NT2/D1 (cell line): ENCODE data around the gene FOS.

Experiments
- SUZ12 ChIP-seq: IDR thresholded peaks from 2 replicates; pipeline ENCODE4 v1.6.1; 2011; ENCODE audit not compliant: insufficient read length, insufficient read depth; ENCODE audit errors: extremely low read depth
- YY1 ChIP-seq: IDR thresholded peaks from 2 replicates; pipeline ENCODE4 v1.6.1; 2011; ENCODE audit not compliant: insufficient read length, insufficient read depth
- ZNF274 ChIP-seq: IDR thresholded peaks from 2 replicates; pipeline ENCODE4 v1.6.1; 2011; ENCODE audit warnings: mild to moderate bottlenecking, low read depth, low read length

DNA sequence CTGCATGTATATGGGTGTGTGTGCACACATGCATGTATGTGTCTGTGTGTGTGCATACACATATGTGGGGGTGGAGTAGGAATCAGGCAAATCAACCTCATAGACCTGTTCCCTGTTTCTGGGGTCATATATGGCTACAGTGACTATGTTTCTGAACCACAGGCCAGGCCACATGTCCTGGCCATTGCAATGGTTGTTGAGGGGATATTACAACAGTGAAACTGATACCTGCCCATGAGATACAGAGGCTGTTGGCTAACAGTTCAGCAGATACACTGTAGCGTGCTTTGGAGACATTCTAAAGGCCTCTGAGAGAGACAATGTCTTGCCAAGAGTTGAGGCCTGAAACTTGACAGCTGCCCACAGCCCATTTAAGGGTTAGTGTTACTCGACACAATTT lies 47.3 kb upstream of the FOS start:
- no peak for TF ChIP-seq SUZ12
- TF ChIP-seq ZNF274: no peak
- no peak for TF ChIP-seq YY1
